Fibroblast of lung (primary cell): ENCODE data around the gene RABGGTB.
"Not testable (repeated sequence)": the region's sequence is repeated elsewhere in the genome, so short reads cannot be mapped to it uniquely, and the experiment has no call there.

Source experiments
- CTCF ChIP-seq, 2 donors: IDR thresholded peaks in 1 of 2; conservative IDR thresholded peaks in 1 of 2; 1 replicate in 1 of 2; 2 replicates in 1 of 2; pipeline ENCODE4 v1.5.1; 2011 to 2012; ENCODE audit warnings: low read length in 2 of 2, control low read depth in 1 of 2, inconsistent platforms in 1 of 2, low read depth in 1 of 2, mild to moderate bottlenecking in 1 of 2
- EZH2 ChIP-seq: IDR thresholded peaks from 2 replicates; pipeline ENCODE4 v1.5.1; 2012; ENCODE audit warnings: low read length, control low read depth, mild to moderate bottlenecking; ENCODE audit errors: missing control alignments

GRCh38 chr1:75801480-75801879 lies 15.4 kb downstream of the RABGGTB start:
- TF ChIP-seq EZH2; CTCF (conservative IDR thresholded peaks at IDR 0.05 in 1 of 2, IDR thresholded peaks at IDR 0.05 in 1 of 2; ENCODE audit: low read depth in 1 of 2, low read length in 2 of 2): not testable (repeated sequence)
